Hepatocyte (in vitro differentiated cells): Measurements from ENCODE around the gene XPNPEP2. TPM values are rescaled to one million over a fixed set of nuclear protein-coding genes. Genes with fewer than 3 reads are reported as not detected.

ENCODE experiments used
- DNase-seq: peaks from one replicate; pipeline ENCODE4 v3.0.0-alpha.2; 2016; ENCODE audit warnings: low spot score
- H2AFZ ChIP-seq: fragments of 200-600 bp; sonication (generic); 2 replicates; pipeline ENCODE4 v1.6.0; 2016; ENCODE audit warnings: antibody characterized with exemption, mild to moderate bottlenecking
- H3K27ac ChIP-seq: fragments of 200-600 bp; sonication (generic); 2 replicates; pipeline ENCODE4 v1.5.1; 2016; ENCODE audit warnings: mild to moderate bottlenecking
- H3K27me3 ChIP-seq: fragments of 200-600 bp; sonication (generic); 2 replicates; pipeline ENCODE4 v1.6.1; 2016
- H3K36me3 ChIP-seq: fragments of 200-600 bp; sonication (generic); replicated peaks from 2 replicates; pipeline ENCODE4 v1.5.1; 2016; ENCODE audit warnings: low read depth; ENCODE audit not compliant: insufficient read depth
- H3K4me1 ChIP-seq: fragments of 200-600 bp; sonication (generic); 2 replicates; pipeline ENCODE4 v1.5.1; 2016; ENCODE audit warnings: mild to moderate bottlenecking, moderate library complexity; ENCODE audit not compliant: insufficient read depth
- H3K4me2 ChIP-seq: fragments of 200-600 bp; sonication (generic); 2 replicates; pipeline ENCODE4 v1.6.0; 2016
- H3K4me3 ChIP-seq: fragments of 200-600 bp; sonication (generic); 2 replicates; pipeline ENCODE4 v1.5.1; 2016; ENCODE audit warnings: mild to moderate bottlenecking
- H3K79me2 ChIP-seq: fragments of 200-600 bp; sonication (generic); 2 replicates; pipeline ENCODE4 v1.6.0; 2017; ENCODE audit warnings: mild to moderate bottlenecking
- H3K9me2 ChIP-seq: fragments of 200-600 bp; sonication (generic); replicated peaks from 2 replicates; pipeline ENCODE4 v1.6.0; 2017; ENCODE audit warnings: mild to moderate bottlenecking; ENCODE audit not compliant: insufficient read depth
- H3K9me3 ChIP-seq: fragments of 200-600 bp; sonication (generic); 2 replicates; pipeline ENCODE4 v1.5.1; 2016; ENCODE audit warnings: low read depth, mild to moderate bottlenecking
- H4K20me1 ChIP-seq: fragments of 200-600 bp; sonication (generic); 2 replicates; pipeline ENCODE4 v1.6.0; 2016; ENCODE audit warnings: mild to moderate bottlenecking; ENCODE audit not compliant: insufficient read depth, poor library complexity, severe bottlenecking
- EZH2 ChIP-seq: fragments of 200-600 bp; sonication (generic); IDR thresholded peaks from 2 replicates; pipeline ENCODE4 v1.6.1; 2016; ENCODE audit warnings: antibody characterized with exemption, mild to moderate bottlenecking, borderline replicate concordance
- EZH2phosphoT487 ChIP-seq: fragments of 200-600 bp; sonication (generic); IDR thresholded peaks from one replicate; pipeline ENCODE4 v1.6.1; 2018; ENCODE audit warnings: antibody characterized with exemption, mild to moderate bottlenecking, low read depth, moderate library complexity; ENCODE audit not compliant: unreplicated experiment, severe bottlenecking
- whole genome bisulfite sequencing: methylation state at CpG from one replicate; pipeline ENCODE4 v1.1.6; 2016; ENCODE audit warnings: low lambda C conversion rate; ENCODE audit errors: missing lambda C conversion rate; 5-methylcytosine and 5-hydroxymethylcytosine counted together
- polyA plus RNA-seq: library from polyadenylated mRNA; unstranded; fragments of >200 nt; fragmentation: Nextera tagmentation; extraction: Ambion mirVana; gene quantifications from 2 replicates; pipeline ENCODE4 v1.2.1, GENCODE V29; 2016
- total RNA-seq: library from RNA; depleted of rRNA; stranded (reverse); fragments of >200 nt; gene quantifications from 2 replicates; pipeline ENCODE4 v1.2.3, GENCODE V29; 2014
- TF ChIP-seq, protein P1 (sequence below): fragments of 200-600 bp; sonication (generic); IDR thresholded peaks from 2 replicates; pipeline ENCODE4 v1.5.1; 2016; ENCODE audit warnings: antibody characterized with exemption, mild to moderate bottlenecking; ENCODE audit not compliant: poor library complexity

XPNPEP2 gene
- total and polyA plus RNA-seq, 2 experiments from 2014 or later = 21.9 to 23.1 TPM

DNA sequence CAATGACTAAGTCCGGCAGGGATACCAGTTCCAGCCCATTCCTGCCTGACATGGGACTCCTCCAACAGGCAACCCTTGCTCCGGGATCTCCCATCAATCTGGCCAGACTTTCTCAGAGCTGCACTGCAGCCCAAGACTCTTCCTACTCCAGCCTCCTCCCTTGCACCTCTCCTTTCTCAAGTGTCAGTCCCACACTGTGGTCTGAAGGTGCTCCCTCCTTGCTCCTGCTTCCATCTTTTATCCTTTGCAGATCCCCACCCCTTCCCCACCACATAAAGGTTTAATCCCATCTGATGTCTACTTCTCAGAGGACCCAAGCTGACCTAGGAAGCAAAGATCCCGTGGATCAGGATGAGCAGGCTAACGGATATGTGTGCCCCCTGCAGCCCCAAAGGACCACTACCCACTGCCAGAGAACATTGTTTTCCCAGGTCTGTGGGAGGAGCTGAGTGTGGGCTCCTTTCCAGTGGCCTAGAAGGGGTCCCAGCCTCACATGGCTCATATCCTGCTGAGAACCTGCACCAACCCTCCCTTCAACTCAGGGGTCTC lies 33.3 kb upstream of the XPNPEP2 start:
- TF ChIP-seq, protein P1, sequence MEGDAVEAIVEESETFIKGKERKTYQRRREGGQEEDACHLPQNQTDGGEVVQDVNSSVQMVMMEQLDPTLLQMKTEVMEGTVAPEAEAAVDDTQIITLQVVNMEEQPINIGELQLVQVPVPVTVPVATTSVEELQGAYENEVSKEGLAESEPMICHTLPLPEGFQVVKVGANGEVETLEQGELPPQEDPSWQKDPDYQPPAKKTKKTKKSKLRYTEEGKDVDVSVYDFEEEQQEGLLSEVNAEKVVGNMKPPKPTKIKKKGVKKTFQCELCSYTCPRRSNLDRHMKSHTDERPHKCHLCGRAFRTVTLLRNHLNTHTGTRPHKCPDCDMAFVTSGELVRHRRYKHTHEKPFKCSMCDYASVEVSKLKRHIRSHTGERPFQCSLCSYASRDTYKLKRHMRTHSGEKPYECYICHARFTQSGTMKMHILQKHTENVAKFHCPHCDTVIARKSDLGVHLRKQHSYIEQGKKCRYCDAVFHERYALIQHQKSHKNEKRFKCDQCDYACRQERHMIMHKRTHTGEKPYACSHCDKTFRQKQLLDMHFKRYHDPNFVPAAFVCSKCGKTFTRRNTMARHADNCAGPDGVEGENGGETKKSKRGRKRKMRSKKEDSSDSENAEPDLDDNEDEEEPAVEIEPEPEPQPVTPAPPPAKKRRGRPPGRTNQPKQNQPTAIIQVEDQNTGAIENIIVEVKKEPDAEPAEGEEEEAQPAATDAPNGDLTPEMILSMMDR = no peak
- no peak for TF ChIP-seq EZH2phosphoT487
- H3K27me3 ChIP-seq = no peaks in the 10 kb centered on the region

DNA sequence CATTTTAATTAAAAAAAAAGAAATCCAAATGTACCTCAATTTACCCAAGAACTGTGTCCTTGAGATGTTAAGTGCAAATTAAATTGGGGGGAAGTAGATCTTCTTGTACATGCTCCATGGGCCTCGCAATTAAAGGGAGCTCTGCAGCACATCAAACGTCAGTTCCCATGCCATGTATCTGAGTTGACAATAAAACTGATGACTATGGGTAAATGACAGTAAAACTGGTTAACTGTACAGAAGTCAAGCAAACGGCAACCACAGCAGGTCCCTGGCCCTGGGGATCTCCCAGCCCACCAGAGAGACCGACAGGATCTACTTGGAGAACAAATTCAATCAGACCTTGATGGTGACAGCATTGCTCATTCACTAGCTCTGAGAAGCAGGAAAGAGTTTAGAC lies 32.8 kb upstream of the XPNPEP2 start:
- Histone ChIP-seq H3K9me3 (no peaks in the 10 kb centered on the region), H3K4me3 (no peak overlapping the region)

More for the DNA sequence above, 33.3 kb upstream of the XPNPEP2 start:
- H4K20me1 ChIP-seq = no peaks in the 10 kb centered on the region
- no peak overlapping the region for H3K4me2 ChIP-seq
- no peaks in the 10 kb centered on the region for H3K79me2 ChIP-seq
- no peaks in the 10 kb centered on the region for H3K9me3 ChIP-seq
- no peaks in the 10 kb centered on the region for H3K36me3 ChIP-seq
- DNase-seq = no peak
- H3K4me1 ChIP-seq = no peaks in the 10 kb centered on the region
- no peak overlapping the region for H2AFZ ChIP-seq
- no peak overlapping the region for H3K4me3 ChIP-seq
- H3K9me2 ChIP-seq = no peaks in the 10 kb centered on the region
- no peak overlapping the region for H3K27ac ChIP-seq
- WGBS = 77% methylated on average over 4 of the region's 4 CpGs

DNA sequence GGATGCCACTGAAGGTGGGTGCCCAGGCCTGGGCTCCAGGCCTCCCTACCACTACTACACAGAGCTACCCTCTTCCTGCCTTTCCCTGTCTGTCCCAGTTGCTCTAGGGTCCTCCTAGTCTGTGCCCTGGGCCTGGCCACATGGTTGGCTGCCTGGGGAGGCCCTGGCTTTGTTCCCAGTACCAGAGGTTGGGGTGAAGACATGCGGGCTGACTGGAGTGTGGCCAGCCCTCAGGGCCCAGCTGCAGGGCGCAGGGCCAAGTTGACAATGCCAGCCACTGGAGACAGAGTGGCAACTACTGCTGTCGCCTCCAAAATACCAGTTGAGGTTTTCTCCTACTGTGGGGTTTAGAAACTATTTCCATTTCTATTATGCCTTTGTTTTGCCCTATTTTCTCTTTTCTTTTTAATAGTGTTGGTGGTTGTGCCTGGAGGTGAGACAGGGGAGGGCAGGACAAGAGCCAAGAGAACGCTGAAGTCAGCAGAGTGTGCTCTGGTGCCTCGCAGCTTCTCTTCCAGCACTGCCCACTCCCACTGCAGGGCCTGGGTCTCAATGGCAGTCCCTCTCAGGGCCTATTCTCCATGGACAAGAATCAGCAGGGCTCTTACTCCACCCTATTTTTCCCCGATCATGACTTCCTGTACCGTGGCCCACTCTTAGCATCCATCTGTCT lies 32.2 kb upstream of the XPNPEP2 start:
- 79% methylated on average over 7 of the region's 7 CpGs for WGBS

More for the DNA sequence above, 32.8 kb upstream of the XPNPEP2 start:
- Histone ChIP-seq H3K27me3 (no peaks in the 10 kb centered on the region), H4K20me1 (no peaks in the 10 kb centered on the region), H2AFZ (no peak overlapping the region), H3K79me2 (no peaks in the 10 kb centered on the region), H3K4me1 (no peaks in the 10 kb centered on the region), H3K27ac (no peak overlapping the region), H3K9me2 (no peaks in the 10 kb centered on the region), H3K36me3 (no peaks in the 10 kb centered on the region), H3K4me2 (no peak overlapping the region)
- TF ChIP-seq EZH2phosphoT487 = no peak
- no peak for TF ChIP-seq EZH2
- TF ChIP-seq, protein P1 = no peak
- DNase-seq = no peak
- WGBS = 69% methylated on average over 4 of the region's 4 CpGs

More for the DNA sequence above, 32.2 kb upstream of the XPNPEP2 start:
- TF ChIP-seq EZH2 (no peak), EZH2phosphoT487 (no peak)
- TF ChIP-seq, protein P1 = no peak
- Histone ChIP-seq H3K36me3 (no peaks in the 10 kb centered on the region), H4K20me1 (no peaks in the 10 kb centered on the region), H3K79me2 (no peaks in the 10 kb centered on the region), H3K27ac (no peak overlapping the region), H3K27me3 (no peaks in the 10 kb centered on the region), H3K4me2 (no peak overlapping the region), H3K9me2 (no peaks in the 10 kb centered on the region), H3K4me1 (no peaks in the 10 kb centered on the region), H2AFZ (no peak overlapping the region), H3K4me3 (no peak overlapping the region), H3K9me3 (no peaks in the 10 kb centered on the region)
- DNase-seq = no peak
